Colon (tissue), 2 donors: Measurements from ENCODE around the gene SHD.
"Not testable (repeated sequence)": the region's sequence is repeated elsewhere in the genome, so short reads cannot be mapped to it uniquely, and the experiment has no call there.

Experiments used
- FAIRE-seq: peaks from 2 replicates; lab custom pipeline; 2012; peaks lifted over from hg19 to GRCh38; lab: Jason Lieb, UNC
- donor health status: control.
- donor health status: control.

The SHD gene

GRCh38 chr19:4267101-4267900 lies 11.8 kb upstream of the SHD start:
- FAIRE-seq = no peak

- no peak for FAIRE-seq
Measured at GRCh38 chr19:4267901-4268815, 10.9 kb upstream of the SHD start.

- no peak for FAIRE-seq
Measured at GRCh38 chr19:4268816-4269430, 10.1 kb upstream of the SHD start.

- no peak for FAIRE-seq
Measured at GRCh38 chr19:4272894-4273293, 6.2 kb upstream of the SHD start.

- not testable (repeated sequence) for FAIRE-seq
Measured at GRCh38 chr19:4274321-4274686, 4.8 kb upstream of the SHD start.

GRCh38 chr19:4277191-4277696 lies 1.8 kb upstream of the SHD start:
- FAIRE-seq = no peak

- FAIRE-seq = no peak
Measured at GRCh38 chr19:4278010-4278409, 1.1 kb upstream of the SHD start.

- no peak for FAIRE-seq
Measured at GRCh38 chr19:4279267-4279529, 132 bp downstream of the SHD start.

- FAIRE-seq = no peak
Measured at GRCh38 chr19:4279530-4280422, 710 bp downstream of the SHD start.

GRCh38 chr19:4284176-4284958 lies 5.3 kb downstream of the SHD start:
- FAIRE-seq = no peak

GRCh38 chr19:4284974-4285373 lies 5.9 kb downstream of the SHD start:
- FAIRE-seq = no peak

- FAIRE-seq = not testable (repeated sequence)
Measured at GRCh38 chr19:4286141-4286540, 7.1 kb downstream of the SHD start.

GRCh38 chr19:4288091-4288777 lies 9.2 kb downstream of the SHD start:
- no peak for FAIRE-seq

GRCh38 chr19:4291184-4291732 lies 12.2 kb downstream of the SHD start:
- FAIRE-seq = no peak

- no peak for FAIRE-seq
Measured at GRCh38 chr19:4292515-4292914, 13.4 kb downstream of the SHD start.

- FAIRE-seq = no peak
Measured at GRCh38 chr19:4294389-4294788, 15.3 kb downstream of the SHD start.

- FAIRE-seq = no peak
Measured at GRCh38 chr19:4295972-4296771, 17.1 kb downstream of the SHD start.

- FAIRE-seq = no peak
Measured at GRCh38 chr19:4297901-4298809, 19.1 kb downstream of the SHD start.
